ENCODE data around the gene NME7. TPM values are rescaled to one million over a fixed set of nuclear protein-coding genes. Genes with fewer than 3 reads are reported as not detected.

NME7 gene
- total RNA-seq, 1 experiment from 2014 or later: 9.0 TPM

DNA sequence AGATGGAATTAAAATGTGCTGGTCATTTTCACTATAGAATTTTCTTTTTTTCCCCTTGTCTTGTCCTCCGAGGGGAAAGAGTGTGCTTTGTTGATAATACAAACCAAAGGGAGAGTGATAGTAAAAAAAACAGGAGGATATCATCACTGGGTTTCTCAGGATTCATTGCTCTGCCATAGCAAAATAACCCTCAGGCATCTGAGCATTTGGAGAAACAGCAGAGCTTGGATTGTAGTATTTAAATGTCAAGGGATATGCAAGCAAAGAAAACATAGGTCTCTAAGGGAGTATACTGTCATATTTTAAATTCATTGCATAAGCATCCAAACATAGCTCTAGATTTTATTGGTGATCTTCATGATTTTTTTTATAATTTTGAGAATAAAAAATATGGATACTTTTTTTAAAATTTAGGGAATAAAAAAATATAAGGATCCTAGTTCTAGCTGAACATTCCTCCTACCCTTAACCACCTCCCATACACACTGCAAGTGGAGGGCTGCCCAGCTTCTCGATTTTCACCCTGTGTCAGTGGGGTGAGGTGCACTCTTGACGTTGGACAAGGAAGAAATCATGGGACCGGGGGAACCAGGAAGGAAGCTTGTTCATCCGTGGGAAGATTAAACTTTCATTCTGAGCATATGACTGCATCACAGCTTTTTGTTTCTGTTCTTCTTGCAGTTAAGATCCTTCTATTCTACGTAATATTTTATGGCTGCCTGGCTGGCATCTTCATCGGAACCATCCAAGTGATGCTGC lies 256.7 kb downstream of the NME7 start:
- Mint-ChIP-seq H3K36me3 (ENCODE audit: insufficient read depth, unreplicated experiment) (peaks cover 100% of the 10 kb centered on the region), H3K9me3 (ENCODE audit: unreplicated experiment) (no peaks in the 10 kb centered on the region), H3K27me3 (ENCODE audit: insufficient read depth, unreplicated experiment) (no peaks in the 10 kb centered on the region), H3K4me3 (ENCODE audit: unreplicated experiment) (peak overlapping the region; percentile 99), H3K27ac (ENCODE audit: unreplicated experiment) (peak overlapping the region; percentile 97), H3K4me1 (ENCODE audit: low read depth, unreplicated experiment) (peaks cover 49% of the 10 kb centered on the region)
- no peak for TF ChIP-seq CTCF (IDR thresholded peaks at IDR 0.05; ENCODE audit: insufficient read depth in 1 of 2, low read depth in 1 of 2, low read length in 1 of 2, severe bottlenecking in 1 of 2, unreplicated experiment in 1 of 2)
- Histone ChIP-seq H3K36me3 (ENCODE audit: control insufficient read depth, insufficient read depth, low read length) (peaks cover 4% of the 10 kb centered on the region; the same call in 1 of the 2 replicates), H3K27me3 (replicated peaks; ENCODE audit: control insufficient read depth, insufficient read depth, low read length) (no peaks in the 10 kb centered on the region), H3K4me1 (peaks cover 55% of the 10 kb centered on the region), H3K4me3 (ENCODE audit: low read depth, low read length) (peak overlapping the region; percentile 32), H3K9me3 (no peaks in the 10 kb centered on the region)
- CTCF ChIA-PET: interaction anchor here (0.7 kb wide), 1 partner anchor 9 kb away, joined by 4 read pairs; no protein-coding TSS in a partner anchor
- POLR2A ChIA-PET: interaction anchor here (0.6 kb wide), 1 partner anchor 920 kb away, joined by 6 read pairs; no protein-coding TSS in a partner anchor
- intact Hi-C loops (cut with micrococcal nuclease; ENCODE audit: unreplicated experiment): loop anchor here (1.0 kb wide), 1 partner anchor 234 kb away; no protein-coding TSS in a partner anchor
- DNase-seq: no peak
- no TSS peak for BruUV-seq (replicated peaks)

DNA sequence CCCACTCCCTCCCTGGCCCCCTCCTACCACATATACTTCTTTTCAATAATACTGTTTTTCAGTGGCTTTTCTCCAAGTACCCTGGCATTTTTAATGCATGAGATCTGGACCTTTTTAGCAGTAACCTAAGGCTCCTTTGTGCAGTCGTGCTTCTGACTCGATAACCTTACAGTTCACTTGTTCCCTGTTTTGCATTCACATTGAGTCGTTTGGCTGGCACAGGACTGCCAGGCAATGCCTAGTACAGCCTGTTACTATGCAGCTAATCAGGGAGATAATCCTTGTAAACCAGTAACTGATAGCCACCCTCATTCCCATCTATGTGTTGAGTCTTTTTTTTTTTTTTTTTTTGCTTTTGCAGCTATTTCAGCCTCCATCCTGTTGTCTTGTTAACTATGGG lies 257.4 kb downstream of the NME7 start:
- H3K36me3 Mint-ChIP-seq (ENCODE audit: insufficient read depth, unreplicated experiment): peaks cover 94% of the 10 kb centered on the region
- H3K27me3 ChIP-seq (replicated peaks; ENCODE audit: control insufficient read depth, insufficient read depth, low read length): no peaks in the 10 kb centered on the region
- POLR2A ChIA-PET: interaction anchor here (0.6 to 1.3 kb wide), 4 partner anchors 23 to 920 kb away, joined by 3 to 6 read pairs (median 4); no protein-coding TSS in a partner anchor
- peak overlapping the region; percentile 99 for H3K4me3 Mint-ChIP-seq (ENCODE audit: unreplicated experiment)
- no peaks in the 10 kb centered on the region for H3K9me3 ChIP-seq
- H3K4me1 Mint-ChIP-seq (ENCODE audit: low read depth, unreplicated experiment): peaks cover 49% of the 10 kb centered on the region
- no peak for TF ChIP-seq CTCF (IDR thresholded peaks at IDR 0.05; ENCODE audit: insufficient read depth in 1 of 2, low read depth in 1 of 2, low read length in 1 of 2, severe bottlenecking in 1 of 2, unreplicated experiment in 1 of 2)
- DNase-seq: no peak
- CTCF ChIA-PET: interaction anchor here (0.7 to 1.5 kb wide), 3 partner anchors 9 to 235 kb away, joined by 3 to 4 read pairs (median 4); no protein-coding TSS in a partner anchor
- H3K27ac Mint-ChIP-seq (ENCODE audit: unreplicated experiment): peak overlapping the region; percentile 97
- BruUV-seq (replicated peaks): no TSS peak
- H3K4me1 ChIP-seq: peaks cover 55% of the 10 kb centered on the region
- H3K36me3 ChIP-seq (ENCODE audit: control insufficient read depth, insufficient read depth, low read length): peaks cover 4% of the 10 kb centered on the region; the same call in 1 of the 2 replicates
- H3K4me3 ChIP-seq (ENCODE audit: low read depth, low read length): peak overlapping the region; percentile 32
- no peaks in the 10 kb centered on the region for H3K27me3 Mint-ChIP-seq (ENCODE audit: insufficient read depth, unreplicated experiment)
- intact Hi-C loops (cut with micrococcal nuclease; ENCODE audit: unreplicated experiment): loop anchor here (1.0 kb wide), 1 partner anchor 235 kb away; no protein-coding TSS in a partner anchor
- H3K9me3 Mint-ChIP-seq (ENCODE audit: unreplicated experiment): no peaks in the 10 kb centered on the region

- Histone ChIP-seq H3K9me3 (no peaks in the 10 kb centered on the region), H3K4me1 (peaks cover 58% of the 10 kb centered on the region), H3K27me3 (replicated peaks; ENCODE audit: control insufficient read depth, insufficient read depth, low read length) (no peaks in the 10 kb centered on the region), H3K4me3 (ENCODE audit: low read depth, low read length) (peak overlapping the region; percentile 99), H3K36me3 (ENCODE audit: control insufficient read depth, insufficient read depth, low read length) (peaks cover 4% of the 10 kb centered on the region; the same call in 1 of the 2 replicates)
- POLR2A ChIA-PET: interaction anchor here (0.6 to 1.3 kb wide), 5 partner anchors 22 to 506 kb away, joined by 3 to 10 read pairs (median 4); no protein-coding TSS in a partner anchor
- CTCF ChIA-PET: interaction anchor here (0.7 to 1.5 kb wide), 4 partner anchors 9 to 506 kb away, joined by 3 to 7 read pairs (median 4); no protein-coding TSS in a partner anchor
- TF ChIP-seq CTCF (IDR thresholded peaks at IDR 0.05; ENCODE audit: insufficient read depth in 1 of 2, low read depth in 1 of 2, low read length in 1 of 2, severe bottlenecking in 1 of 2, unreplicated experiment in 1 of 2): no peak
- Mint-ChIP-seq H3K4me3 (ENCODE audit: unreplicated experiment) (peak overlapping the region; percentile 99), H3K27me3 (ENCODE audit: insufficient read depth, unreplicated experiment) (no peaks in the 10 kb centered on the region), H3K4me1 (ENCODE audit: low read depth, unreplicated experiment) (peaks cover 48% of the 10 kb centered on the region), H3K36me3 (ENCODE audit: insufficient read depth, unreplicated experiment) (peaks cover 88% of the 10 kb centered on the region), H3K27ac (ENCODE audit: unreplicated experiment) (peak overlapping the region; percentile 97), H3K9me3 (ENCODE audit: unreplicated experiment) (no peaks in the 10 kb centered on the region)
- BruUV-seq (replicated peaks): no TSS peak
- intact Hi-C loops (cut with micrococcal nuclease; ENCODE audit: unreplicated experiment): loop anchor here (1.0 to 10.0 kb wide), 8 partner anchors 149 to 506 kb away; no protein-coding TSS in a partner anchor
- DNase-seq: peak; percentile 92 to 95
Measured at GRCh38 chr1:169109561-169110134, 257.9 kb downstream of the NME7 start.
